Right renal pelvis (tissue), 4 donors: ENCODE data around the gene PARVA. TPM values are rescaled to one million over a fixed set of nuclear protein-coding genes. Genes with fewer than 3 reads are reported as not detected.
"Not testable (repeated sequence)": the region's sequence is repeated elsewhere in the genome, so short reads cannot be mapped to it uniquely, and the experiment has no call there.

Experiments
- DNase-seq, 4 donors: peaks; one replicate each; pipeline ENCODE4 v3.0.0-alpha.2; 2013; ENCODE audit warnings: low read depth in 4 of 4, low spot score in 3 of 4, missing footprints in 1 of 4
- polyA plus RNA-seq, 4 donors: library from polyadenylated mRNA; unstranded; fragments of 120-200 nt; gene quantifications; one replicate each; pipeline ENCODE4 v1.2.1, GENCODE V29; 2013; ENCODE audit not compliant: insufficient read length in 4 of 4

Gene PARVA
- polyA plus RNA-seq, 4 donors, result 106 to 126 (median 121) TPM

- DNase-seq, result not testable (repeated sequence)
Measured at GRCh38 chr11:12520576-12520975, 143.2 kb downstream of the PARVA start.

DNA sequence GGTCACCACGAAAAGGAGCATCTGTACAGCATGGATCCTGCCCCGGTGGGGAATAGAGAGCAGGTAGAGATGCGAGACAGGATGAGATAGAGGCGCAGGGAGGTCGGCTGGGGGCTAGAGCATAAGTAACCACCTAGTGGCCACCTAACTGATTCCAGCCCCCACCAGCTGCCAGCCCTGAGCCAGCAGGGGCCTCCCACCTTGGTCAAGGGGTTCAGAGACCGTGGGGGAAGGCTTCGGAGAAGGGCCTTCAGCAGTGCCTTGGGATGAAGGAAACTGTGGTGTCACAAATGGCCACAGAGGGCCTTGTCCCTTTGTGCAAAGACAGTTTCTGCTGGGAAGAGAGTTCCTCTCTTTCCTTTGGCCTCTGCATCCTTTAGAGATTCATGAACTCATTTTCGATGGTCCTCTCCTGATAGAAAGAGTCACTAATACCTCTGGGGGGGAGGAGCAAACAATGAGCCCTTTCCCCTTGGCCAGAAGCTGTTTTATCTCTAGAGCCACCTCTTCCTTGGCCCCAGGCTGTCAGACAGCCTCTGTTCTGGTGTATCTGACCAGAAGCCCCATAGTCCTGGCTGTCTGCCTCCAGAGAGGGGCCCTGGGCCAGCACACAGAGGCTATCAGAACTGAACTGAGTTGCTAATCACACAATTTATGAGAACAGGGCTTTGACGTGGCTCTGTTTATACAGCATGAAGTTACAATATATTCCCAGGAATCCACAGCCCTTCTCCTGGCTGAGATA lies 146.0 kb downstream of the PARVA start:
- DNase-seq, result no peak

GRCh38 chr11:12524865-12525264 lies 147.5 kb downstream of the PARVA start:
- no peak for DNase-seq

DNA sequence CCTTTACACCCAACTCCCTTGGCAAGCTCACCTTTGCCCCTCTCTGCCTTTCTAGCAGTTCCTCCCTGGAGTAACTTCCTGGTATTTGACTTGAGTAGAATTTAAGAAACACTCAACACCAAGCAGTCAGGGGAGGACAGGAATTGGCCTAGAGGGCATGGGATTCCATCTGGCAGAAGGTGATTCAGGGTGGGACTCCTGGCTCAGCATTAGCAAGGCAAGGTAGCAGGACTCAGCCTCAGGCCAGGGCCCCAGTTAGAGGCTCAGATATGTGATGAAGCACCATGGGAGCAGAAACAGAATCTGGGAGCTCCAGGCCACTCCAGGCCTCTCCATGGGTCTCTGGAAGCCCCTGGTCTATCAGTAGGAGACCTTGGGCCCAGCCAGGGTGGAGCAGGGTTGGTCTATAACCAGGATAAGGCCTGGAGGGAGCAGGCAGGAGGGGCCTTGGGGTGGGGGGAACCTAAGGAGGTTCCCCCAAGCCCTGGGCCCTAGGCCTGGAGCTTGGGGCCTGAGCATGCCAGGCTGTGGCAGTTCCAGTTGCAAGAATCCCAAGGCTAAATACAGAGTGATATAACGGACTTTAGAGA lies 148.2 kb downstream of the PARVA start:
- DNase-seq, result no peak

GRCh38 chr11:12526789-12527188 lies 149.4 kb downstream of the PARVA start:
- no peak for DNase-seq

GRCh38 chr11:12528487-12528886 lies 151.1 kb downstream of the PARVA start:
- no peak for DNase-seq

- DNase-seq, result no peak
Measured at GRCh38 chr11:12529041-12529440, 151.7 kb downstream of the PARVA start.

DNA sequence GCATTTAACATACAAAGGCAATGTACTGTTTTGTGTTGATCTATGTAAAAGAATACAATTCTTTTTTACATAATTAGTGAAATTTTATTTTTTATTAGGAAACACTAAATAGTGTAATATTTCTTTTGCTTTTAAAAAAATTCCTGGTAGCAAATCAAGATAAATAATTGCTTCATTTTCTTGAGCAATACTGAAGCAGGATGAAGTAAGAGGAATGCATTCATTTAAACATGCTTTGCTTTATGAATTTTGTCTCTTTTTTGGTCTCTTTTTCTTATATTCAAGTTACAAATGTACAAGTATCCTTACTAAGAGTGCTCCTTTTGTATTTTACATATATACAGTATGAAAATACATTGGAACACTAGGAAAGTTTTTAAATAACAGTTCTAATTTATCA lies 152.4 kb downstream of the PARVA start:
- DNase-seq, result no peak

DNA sequence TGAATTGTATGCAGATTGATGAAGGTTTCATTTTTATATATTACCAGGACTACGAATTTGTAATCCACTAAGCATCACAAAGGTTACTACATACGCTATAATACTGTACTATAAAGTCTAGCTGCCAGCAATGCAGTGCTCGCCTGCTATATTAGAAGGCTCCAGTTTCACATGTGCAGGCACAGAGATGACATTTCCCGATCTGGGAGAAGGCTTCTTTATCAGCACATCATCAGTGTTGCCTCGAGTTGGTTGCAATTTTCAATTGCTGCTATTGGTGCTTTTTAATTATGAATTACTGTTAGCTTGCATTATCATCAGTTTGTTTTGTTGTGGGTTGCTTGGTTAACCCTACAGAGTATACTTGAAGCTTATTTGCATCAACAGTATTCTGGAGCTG lies 153.6 kb downstream of the PARVA start:
- DNase-seq, result no peak

DNA sequence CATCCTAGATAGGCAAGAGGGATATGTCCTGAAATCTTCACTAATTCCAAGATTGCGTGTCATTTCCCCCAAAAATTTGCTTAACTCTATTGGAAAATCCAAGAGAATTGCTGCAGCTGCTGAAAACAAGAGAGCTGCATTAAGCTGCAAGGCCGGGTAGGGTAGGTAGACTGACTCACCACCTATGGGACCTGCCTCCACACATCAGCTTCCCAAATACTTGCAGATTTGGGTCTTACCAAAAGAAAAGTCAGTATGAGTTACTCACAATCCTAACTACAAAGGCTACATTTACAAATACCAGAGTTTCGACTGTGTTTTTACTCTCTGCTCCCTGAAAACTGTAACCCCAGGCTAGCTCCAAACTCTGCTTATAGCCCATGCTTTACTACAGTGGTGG lies 154.3 kb downstream of the PARVA start:
- no peak for DNase-seq

DNA sequence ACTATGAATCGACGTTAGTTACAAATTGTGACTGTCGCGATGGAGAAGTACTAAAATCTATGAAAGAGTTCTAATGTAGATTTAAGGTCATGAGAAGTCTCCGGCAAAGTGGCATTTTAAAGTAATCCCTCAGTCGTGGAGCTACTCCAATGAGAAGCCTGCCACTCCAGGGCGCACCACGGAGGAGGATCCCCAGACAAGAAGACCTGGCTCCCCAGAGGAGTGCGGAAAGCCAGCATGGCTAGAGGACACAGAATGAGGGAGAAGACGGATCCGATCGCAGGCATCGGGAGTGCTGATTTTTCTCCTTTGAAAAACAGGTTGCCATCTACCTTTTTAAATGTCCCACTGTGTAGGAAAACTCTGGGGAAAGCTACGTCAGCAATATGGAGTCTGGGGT lies 155.2 kb downstream of the PARVA start:
- no peak for DNase-seq

- no peak for DNase-seq
Measured at GRCh38 chr11:12534549-12534948, 157.2 kb downstream of the PARVA start.

- DNase-seq, result no peak
Measured at GRCh38 chr11:12535321-12535720, 157.9 kb downstream of the PARVA start.

GRCh38 chr11:12536566-12536965 lies 159.2 kb downstream of the PARVA start:
- no peak for DNase-seq

- no peak for DNase-seq
Measured at GRCh38 chr11:12537778-12538401, 160.5 kb downstream of the PARVA start.

DNA sequence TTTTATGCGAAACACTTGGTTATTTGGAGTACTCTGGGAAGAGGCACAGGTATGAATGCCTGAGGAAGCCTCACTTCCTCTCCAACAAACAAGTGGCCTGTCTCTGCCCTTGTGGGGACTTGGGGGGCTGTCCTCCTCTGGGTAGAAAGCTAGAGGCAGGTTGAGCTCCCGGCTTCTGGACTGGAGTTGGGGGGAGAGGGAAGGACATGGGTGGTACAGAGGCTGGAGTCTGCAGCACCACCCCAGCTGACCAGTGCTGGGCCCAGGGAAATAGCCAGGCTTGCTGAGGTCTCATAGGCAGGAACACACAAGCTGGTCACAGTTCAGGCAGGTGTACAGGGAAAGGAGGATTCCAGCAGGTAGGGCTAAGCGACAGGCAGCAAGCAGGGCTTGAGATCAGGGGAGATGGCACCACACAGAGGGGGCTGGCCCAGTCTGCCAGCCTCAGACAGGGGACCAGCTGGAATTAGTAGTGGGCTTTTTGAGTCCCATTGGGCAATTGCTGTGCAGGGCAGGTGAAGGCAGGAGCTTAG lies 161.6 kb downstream of the PARVA start:
- DNase-seq, result no peak

GRCh38 chr11:12539572-12539971 lies 162.2 kb downstream of the PARVA start:
- no peak for DNase-seq

GRCh38 chr11:12540075-12540680 lies 162.8 kb downstream of the PARVA start:
- DNase-seq, result no peak

- DNase-seq, result no peak
Measured at GRCh38 chr11:12540913-12541582, 163.7 kb downstream of the PARVA start.

- no peak for DNase-seq
Measured at GRCh38 chr11:12541583-12542151, 164.3 kb downstream of the PARVA start.
